Stimulated activated CD4-positive, alpha-beta T cell treated with anti-CD3 and anti-CD28 coated beads, Interleukin-4, amount 100 ng/mL, for 4 hours (primary cell): ENCODE results near the gene TXNDC8.

Experiments used
- DNase-seq, 2 experiments: peaks; one replicate each; pipeline ENCODE4 v3.0.0-alpha.2; 2020

Gene TXNDC8

GRCh38 chr9:110276781-110277180 is 60.9 kb downstream of the TXNDC8 start:
- no peak for DNase-seq

DNA sequence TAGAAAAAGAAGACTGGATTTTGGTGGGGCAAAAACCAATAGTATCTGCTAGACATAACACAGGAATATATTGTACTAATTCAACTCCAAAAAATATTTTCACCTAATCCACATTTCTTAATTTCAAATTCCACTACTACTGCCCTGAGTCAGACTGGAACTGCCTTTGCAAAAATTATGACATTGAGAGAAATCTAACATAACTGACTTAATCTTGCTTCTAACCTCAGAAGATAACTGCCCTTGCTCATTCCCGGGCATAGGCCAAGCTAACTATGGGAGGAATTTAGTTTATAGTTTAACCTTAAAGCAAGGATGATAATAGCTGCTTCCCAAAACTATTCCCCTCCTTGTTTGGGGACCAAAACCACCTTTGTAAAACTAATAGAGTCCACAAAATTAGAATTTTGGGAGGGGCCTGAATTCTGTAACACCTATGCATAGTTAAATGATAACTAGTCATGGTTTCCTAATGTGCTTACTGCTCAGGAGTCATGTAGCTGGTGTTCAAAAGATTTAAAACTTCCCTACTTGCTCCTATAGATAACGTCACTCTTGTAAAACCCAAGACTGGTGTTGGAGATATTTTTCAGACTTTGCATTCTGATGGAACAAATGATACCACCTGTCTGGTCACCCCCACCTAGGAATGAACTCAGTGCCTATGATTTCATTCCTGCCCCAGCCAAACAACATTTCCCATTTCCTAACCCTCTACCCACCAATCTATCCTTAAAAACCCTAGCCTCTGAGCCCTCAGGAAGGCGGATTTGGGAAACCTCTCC is 67.3 kb downstream of the TXNDC8 start:
- no peak for DNase-seq

DNA sequence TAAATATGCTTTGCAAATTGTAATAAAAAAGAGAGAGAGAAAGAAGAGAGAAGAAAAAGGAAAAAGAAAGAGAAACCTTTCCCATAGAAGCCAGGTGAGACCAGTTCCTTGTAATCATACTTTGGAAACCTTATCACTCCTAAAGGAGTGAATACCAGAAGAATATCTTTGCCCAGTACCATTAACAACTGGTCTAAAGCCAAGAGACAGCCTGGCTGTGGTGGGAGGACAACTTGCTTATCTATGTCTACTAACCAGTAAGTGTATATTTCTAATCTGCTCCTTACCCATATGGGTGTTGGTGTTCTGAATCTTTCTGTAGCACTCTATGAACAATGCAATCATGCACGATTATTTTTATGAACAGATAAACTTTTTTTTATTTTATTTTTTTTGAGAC is 70.9 kb downstream of the TXNDC8 start:
- DNase-seq, result no peak

GRCh38 chr9:110261632-110262031 is 76.0 kb downstream of the TXNDC8 start:
- no peak for DNase-seq

DNA sequence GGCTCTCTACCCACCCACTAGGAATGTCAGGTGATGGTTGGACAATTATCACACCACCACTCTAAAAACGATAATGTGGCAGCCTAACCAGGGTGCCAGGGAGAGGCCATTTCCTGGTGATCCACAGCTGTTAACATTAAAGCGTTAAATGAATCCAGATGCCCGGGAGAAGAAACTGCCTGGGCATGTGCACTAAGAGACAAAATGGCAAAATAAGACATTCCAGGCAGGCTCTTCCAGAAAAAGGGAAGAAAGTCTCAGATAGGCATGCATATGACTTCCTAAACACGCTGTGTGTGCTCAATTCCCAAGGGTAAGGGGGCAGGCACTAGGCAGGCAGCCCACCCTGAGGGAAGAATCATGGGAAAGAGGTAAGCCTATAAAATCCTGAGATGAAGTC is 76.8 kb downstream of the TXNDC8 start:
- DNase-seq, result no peak

- DNase-seq, result no peak
Measured at GRCh38 chr9:110259566-110259965, 78.1 kb downstream of the TXNDC8 start.

DNA sequence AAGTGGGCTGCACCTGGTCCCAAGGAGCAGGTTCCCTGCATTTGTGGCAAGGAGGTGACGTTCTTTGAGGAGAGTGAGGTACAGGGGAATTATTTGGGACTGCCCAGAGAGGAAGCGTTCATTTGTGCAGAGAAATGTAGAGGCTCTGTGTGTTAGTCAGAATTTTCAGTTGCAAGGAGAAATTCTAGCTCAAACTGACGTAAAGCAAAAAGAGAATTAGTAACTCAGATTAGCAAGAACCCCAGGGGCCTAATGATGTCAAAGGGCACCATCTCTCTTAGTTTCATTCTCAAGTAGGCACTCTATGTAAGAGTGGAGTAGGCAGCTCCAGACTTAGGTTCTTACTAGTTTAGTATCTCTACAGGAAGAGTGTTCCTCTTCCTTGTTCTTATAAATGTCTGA is 79.0 kb downstream of the TXNDC8 start:
- no peak for DNase-seq

- DNase-seq, result no peak
Measured at GRCh38 chr9:110257956-110258355, 79.7 kb downstream of the TXNDC8 start.

DNA sequence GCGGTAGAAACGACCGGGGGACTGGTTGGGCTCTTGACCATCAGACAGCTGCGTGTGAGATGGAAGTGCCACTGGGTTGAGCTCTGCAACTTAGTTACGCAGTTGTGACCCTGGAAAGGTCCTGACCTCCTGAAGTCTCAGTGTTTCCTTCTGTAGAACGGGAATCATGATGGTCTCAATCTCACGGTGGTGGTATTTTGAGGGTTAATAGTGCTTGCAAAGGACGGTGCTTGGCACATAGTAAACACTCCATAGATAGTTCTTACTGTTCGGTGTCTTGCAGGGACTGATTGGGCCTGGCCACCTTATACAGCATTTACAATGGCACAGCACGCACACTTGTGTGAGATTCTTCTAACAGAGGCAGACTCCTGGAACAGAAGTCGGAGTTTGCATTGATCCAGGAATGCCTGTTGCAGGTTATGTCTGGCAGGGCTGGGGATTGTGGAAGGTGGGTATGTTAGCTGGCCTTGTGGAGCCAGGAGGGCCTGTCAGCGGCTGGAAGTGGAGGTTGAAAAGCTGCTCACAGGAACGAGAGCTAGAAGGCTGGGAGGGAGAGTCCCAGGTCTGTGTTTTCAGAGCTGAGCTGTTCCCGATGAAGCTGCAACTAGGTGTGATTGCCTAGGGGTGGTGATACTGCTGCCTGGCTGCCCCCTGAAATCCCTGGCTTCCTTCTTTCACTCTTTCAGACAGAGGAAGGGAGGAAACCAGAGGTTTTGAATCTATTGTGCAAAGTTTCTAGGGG is 80.4 kb downstream of the TXNDC8 start:
- DNase-seq, result peak in 1 of 2 experiments; percentile 5

- DNase-seq, result peak; percentile 88 to 92
Measured at GRCh38 chr9:110256380-110257096, 81.1 kb downstream of the TXNDC8 start, which contains the start of gene TXN. Gene TXN, minus strand, starts transcription at chr9:110256507. Its CDS starts 72 bp downstream, at chr9:110256435.

GRCh38 chr9:110255463-110256379 is 81.9 kb downstream of the TXNDC8 start:
- peak; percentile 28 to 49 for DNase-seq

GRCh38 chr9:110255034-110255462 is 82.6 kb downstream of the TXNDC8 start:
- DNase-seq, result peak in 1 of 2 experiments; percentile 5

GRCh38 chr9:110254500-110254899 is 83.2 kb downstream of the TXNDC8 start:
- no peak for DNase-seq
